BE2C (cell line): ENCODE results near the gene MAG.
"Not testable (repeated sequence)": the region's sequence is repeated elsewhere in the genome, so short reads cannot be mapped to it uniquely, and the experiment has no call there.

ENCODE experiments used
- DNase-seq: peaks from one replicate; pipeline ENCODE4 v3.0.0-alpha.2; 2020
- H3K27me3 ChIP-seq: fragments of 250-450 bp; sonication (Bioruptor Pico); 2 replicates; pipeline ENCODE4 v1.5.1; 2020; ENCODE audit warnings: mild to moderate bottlenecking
- H3K36me3 ChIP-seq: fragments of 250-450 bp; sonication (Bioruptor Pico); 2 replicates; pipeline ENCODE4 v1.5.1; 2020; ENCODE audit warnings: mild to moderate bottlenecking
- H3K4me1 ChIP-seq: fragments of 250-450 bp; sonication (Bioruptor Pico); 2 replicates; pipeline ENCODE4 v1.5.1; 2020
- H3K4me3 ChIP-seq: 2 replicates; pipeline ENCODE4 v1.5.1; 2011; ENCODE audit warnings: low read depth, low read length
- H3K9me3 ChIP-seq: fragments of 250-450 bp; sonication (Bioruptor Pico); 2 replicates; pipeline ENCODE4 v1.5.1; 2020
- TF ChIP-seq, protein P1 (sequence below): IDR thresholded peaks from 2 replicates; pipeline ENCODE4 v1.5.1; 2012; ENCODE audit warnings: mild to moderate bottlenecking, low read depth, low read length

Gene MAG

DNA sequence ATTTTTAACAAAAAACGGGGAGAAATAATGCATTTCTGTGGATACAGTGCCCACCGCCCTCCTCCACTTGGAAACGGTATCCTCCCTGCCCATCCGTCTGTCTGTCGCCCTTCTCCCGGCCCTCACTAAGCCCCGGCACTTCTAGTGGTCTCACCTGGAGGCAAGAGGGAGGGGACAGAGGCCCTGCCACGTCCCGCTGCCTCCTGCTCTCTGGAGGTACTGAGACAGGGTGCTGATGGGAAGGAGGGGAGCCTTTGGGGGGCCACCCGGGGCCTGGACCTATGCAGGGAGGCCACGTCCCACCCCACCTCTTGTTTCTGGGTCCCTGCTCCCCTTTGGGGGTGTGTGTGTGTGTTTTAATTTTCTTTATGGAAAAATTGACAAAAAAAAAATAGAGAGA lies 12.6 kb upstream of the MAG start:
- Histone ChIP-seq H3K36me3 (peaks cover 17% of the 10 kb centered on the region), H3K4me1 (peaks cover 5% of the 10 kb centered on the region; the same call in 1 of the 2 replicates), H3K4me3 (no peak overlapping the region), H3K27me3 (no peaks in the 10 kb centered on the region), H3K9me3 (no peaks in the 10 kb centered on the region)
- no peak for DNase-seq
- TF ChIP-seq, protein P1, sequence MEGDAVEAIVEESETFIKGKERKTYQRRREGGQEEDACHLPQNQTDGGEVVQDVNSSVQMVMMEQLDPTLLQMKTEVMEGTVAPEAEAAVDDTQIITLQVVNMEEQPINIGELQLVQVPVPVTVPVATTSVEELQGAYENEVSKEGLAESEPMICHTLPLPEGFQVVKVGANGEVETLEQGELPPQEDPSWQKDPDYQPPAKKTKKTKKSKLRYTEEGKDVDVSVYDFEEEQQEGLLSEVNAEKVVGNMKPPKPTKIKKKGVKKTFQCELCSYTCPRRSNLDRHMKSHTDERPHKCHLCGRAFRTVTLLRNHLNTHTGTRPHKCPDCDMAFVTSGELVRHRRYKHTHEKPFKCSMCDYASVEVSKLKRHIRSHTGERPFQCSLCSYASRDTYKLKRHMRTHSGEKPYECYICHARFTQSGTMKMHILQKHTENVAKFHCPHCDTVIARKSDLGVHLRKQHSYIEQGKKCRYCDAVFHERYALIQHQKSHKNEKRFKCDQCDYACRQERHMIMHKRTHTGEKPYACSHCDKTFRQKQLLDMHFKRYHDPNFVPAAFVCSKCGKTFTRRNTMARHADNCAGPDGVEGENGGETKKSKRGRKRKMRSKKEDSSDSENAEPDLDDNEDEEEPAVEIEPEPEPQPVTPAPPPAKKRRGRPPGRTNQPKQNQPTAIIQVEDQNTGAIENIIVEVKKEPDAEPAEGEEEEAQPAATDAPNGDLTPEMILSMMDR, result no peak

DNA sequence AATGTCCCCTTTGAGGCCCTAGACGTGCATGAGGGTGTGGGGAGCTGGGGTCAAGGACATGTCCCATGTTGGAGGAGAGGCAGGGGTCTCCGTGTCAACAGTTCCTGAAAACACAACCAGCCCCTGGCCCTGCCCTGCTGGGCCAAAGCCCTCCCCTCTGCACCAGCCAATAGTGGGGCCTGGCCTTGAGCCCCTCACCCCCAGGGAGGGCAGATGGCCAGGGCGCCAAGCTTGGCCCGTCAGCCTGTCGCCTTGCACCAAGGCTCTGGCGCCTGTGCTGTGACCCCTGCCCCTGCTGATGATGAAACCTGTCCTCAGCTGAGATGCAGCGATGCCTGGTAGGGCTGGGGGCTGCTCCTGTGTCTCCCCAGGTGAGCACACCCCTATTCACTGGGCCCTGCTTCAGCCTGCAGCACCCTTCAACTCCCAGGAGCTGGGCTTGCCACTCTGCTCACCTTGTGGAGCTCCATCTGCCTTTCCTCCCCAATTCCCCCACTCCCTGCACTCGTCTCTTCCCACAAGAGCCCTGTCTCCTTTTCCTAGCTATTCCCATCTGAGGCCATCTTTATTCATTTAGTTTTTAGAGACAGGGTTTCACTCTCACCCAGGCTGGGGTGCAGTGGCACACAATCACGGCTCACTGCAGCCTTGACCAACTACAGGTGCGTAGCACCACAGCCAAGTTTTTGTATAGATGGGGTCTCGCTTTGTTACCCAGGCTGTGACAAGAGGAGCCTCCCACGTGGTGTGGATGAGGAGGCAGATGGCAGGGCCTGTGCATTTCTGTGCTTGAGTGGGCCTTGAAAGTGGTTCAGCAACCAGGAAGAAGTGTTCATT lies 11.8 kb upstream of the MAG start:
- DNase-seq, result peak; percentile 35
- H3K27me3 ChIP-seq, result no peaks in the 10 kb centered on the region
- no peak overlapping the region for H3K4me3 ChIP-seq
- peaks cover 17% of the 10 kb centered on the region for H3K36me3 ChIP-seq
- peaks cover 5% of the 10 kb centered on the region; the same call in 1 of the 2 replicates for H3K4me1 ChIP-seq
- TF ChIP-seq, protein P1, result no peak
- H3K9me3 ChIP-seq, result no peaks in the 10 kb centered on the region

DNA sequence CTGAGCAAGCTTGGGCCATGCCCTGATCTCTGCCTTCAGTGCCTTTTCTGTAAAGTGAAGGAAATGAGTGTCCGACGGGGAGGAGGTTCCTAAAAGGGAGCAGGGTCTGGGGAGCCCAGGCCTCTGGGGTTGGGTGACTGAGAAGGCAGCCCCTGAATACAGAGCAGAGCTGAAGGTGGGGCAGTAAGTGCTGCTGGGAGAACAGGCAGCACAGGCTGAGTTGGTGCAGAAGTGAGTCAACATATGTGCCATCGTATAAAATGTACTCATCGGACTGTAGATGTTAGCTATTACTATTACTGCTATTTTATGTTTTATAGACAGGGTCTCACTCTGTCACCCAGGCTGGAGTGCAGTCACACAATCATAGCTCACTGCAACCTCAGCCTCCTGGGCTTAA lies 10.7 kb upstream of the MAG start:
- Histone ChIP-seq H3K9me3 (no peaks in the 10 kb centered on the region), H3K4me1 (peaks cover 5% of the 10 kb centered on the region; the same call in 1 of the 2 replicates), H3K36me3 (peaks cover 16% of the 10 kb centered on the region), H3K4me3 (no peak overlapping the region), H3K27me3 (no peaks in the 10 kb centered on the region)
- TF ChIP-seq, protein P1, result no peak
- DNase-seq, result no peak

DNA sequence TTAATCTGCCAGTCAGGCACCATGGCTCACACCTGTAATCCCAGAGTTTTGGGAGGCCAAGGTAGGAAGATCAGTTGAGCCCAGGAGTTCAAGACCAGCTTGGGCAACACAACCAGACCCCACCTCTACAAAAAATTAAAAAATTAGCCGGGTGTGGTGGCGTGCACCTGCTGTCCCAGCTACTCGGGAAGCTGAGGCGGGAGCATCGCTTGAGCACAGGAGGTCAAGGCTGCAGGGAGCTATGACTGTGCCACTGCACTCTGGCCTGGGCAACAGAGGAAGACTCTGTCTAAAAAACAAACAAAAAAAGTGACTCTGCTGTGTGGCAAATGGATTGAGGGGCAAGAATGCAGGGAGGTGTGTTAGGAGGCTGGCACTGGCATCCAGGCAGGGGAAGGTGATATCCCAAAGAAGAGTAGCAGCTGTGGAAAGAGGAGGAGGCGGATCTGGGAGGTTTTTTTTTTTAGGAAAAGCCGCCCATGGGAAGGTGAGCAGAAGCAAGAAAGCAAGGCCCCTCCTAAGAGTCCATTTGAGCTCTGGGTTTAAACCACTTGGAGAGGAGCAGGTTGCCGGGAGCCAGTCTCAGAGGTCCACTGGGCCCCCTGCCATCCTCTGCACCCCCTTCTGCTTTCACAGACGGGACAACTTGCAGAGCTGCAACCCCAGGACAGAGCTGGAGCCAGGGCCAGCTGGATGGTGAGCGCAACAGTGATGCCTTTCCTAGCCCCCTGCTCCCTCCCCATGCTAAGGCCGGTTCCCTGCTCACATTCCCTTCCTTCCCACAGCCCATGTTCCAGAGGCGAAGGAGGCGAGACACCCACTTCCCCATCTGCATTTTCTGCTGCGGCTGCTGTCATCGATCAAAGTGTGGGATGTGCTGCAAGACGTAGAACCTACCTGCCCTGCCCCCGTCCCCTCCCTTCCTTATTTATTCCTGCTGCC lies 7.5 kb upstream of the MAG start:
- H3K27me3 ChIP-seq, result no peaks in the 10 kb centered on the region
- no peaks in the 10 kb centered on the region for H3K9me3 ChIP-seq
- TF ChIP-seq, protein P1, result no peak
- no peak for DNase-seq
- H3K36me3 ChIP-seq, result peaks cover under 1% of the 10 kb centered on the region; the same call in 1 of the 2 replicates
- peaks cover 5% of the 10 kb centered on the region; the same call in 1 of the 2 replicates for H3K4me1 ChIP-seq
- no peak overlapping the region for H3K4me3 ChIP-seq

DNA sequence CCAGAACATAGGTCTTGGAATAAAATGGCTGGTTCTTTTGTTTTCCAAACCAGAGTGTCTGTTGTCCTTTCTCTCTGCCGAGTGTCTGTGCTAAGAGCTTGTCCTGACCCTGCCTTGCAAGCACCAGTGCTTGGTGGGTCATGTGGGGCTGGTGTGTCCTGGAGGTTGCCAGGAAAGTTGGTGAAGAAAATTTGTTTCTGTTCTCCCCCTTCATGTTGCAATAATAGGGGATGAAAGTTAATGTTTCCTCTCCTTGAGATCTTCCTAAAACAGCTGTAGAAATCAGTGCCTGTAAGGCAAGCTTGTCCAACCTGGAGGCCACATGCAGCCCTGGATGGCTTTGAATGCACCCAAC lies 6.9 kb upstream of the MAG start:
- no peak for DNase-seq
- Histone ChIP-seq H3K36me3 (no peaks in the 10 kb centered on the region), H3K4me1 (peaks cover 2% of the 10 kb centered on the region; the same call in 1 of the 2 replicates), H3K9me3 (no peaks in the 10 kb centered on the region), H3K27me3 (no peaks in the 10 kb centered on the region; the same call in 1 of the 2 replicates), H3K4me3 (no peak overlapping the region)
- TF ChIP-seq, protein P1, result no peak

DNA sequence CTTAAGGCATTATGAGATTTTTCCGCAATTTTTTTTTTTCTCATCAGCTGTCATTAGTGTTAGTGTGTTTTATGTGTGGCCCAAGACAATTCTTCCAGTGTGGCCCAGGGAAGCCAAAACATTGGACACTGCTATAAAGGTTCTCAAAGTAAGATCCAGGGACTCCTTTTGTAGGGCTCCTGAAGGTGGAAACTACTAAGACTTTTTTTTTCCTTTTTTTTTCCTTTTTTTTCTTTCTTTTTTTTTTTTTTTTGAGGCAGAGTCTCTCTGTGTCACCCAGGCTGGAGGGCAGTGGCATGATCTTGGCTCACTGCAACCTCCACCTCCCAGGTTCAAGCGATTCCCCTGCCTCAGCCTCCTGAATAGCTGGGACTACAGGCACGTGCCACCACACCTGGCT lies 6.5 kb upstream of the MAG start:
- H3K9me3 ChIP-seq, DNase-seq, H3K4me1 ChIP-seq, H3K4me3 ChIP-seq, H3K27me3 ChIP-seq, H3K36me3 ChIP-seq: not testable (repeated sequence)

DNA sequence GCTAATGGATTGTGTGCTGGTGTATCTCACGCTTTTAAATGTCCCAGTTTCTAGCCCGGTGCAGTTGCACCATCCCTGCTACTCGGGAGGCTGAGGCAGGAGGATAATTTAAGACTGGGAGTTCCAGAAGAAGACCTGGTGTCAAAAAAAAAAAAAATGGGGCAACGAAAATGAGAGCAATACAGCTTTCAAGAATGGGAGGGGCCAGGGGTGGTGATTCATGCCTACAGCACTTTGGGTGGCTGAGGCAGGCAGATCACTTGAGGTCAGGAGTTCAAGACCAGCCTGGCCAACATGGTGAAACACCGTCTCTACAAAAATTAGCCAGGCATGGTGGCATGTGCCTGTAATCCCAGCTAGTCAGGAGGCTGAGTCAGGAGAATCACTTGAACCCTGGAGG lies 5.9 kb upstream of the MAG start:
- not testable (repeated sequence) for DNase-seq, H3K27me3 ChIP-seq, H3K4me1 ChIP-seq, H3K36me3 ChIP-seq, H3K9me3 ChIP-seq, H3K4me3 ChIP-seq
